Heart left ventricle (tissue), 16 donors: ENCODE data around the gene FABP1. TPM values are rescaled to one million over a fixed set of nuclear protein-coding genes. Genes with fewer than 3 reads are reported as not detected.
A peak's percentile ranks its signal among the peaks of the same experiment; 100 is the strongest.

ENCODE experiments used
- ATAC-seq, 4 donors: fragments of 200-7000 bp; cut with Tn5 transposase; one replicate each; pipeline ENCODE4 v1.9.1; 2020 to 2022; ENCODE audit warnings: moderate library complexity in 4 of 4, mild to moderate bottlenecking in 3 of 4, moderate number of reproducible peaks in 1 of 4
- DNase-seq, 5 donors: peaks; one replicate each; pipeline ENCODE4 v3.0.0-alpha.2; 2020
- H3K27ac ChIP-seq, 12 donors: fragments of 200-600 bp; sonication (generic) in 4 of 12; one replicate each; pipeline versions ENCODE4 v1.5.0 to v1.8.0; 2016 to 2022; ENCODE audit warnings: mild to moderate bottlenecking in 2 of 12
- H3K27me3 ChIP-seq, 9 donors: fragments of 200-600 bp; sonication (generic) in 2 of 9; one replicate each; pipeline versions ENCODE4 v1.5.1 to v1.8.0; 2016 to 2022; ENCODE audit warnings: mild to moderate bottlenecking in 3 of 9
- H3K36me3 ChIP-seq, 9 donors: fragments of 200-600 bp; sonication (generic) in 2 of 9; one replicate each; pipeline versions ENCODE4 v1.5.0 to v1.8.0; 2018 to 2022; ENCODE audit warnings: mild to moderate bottlenecking in 2 of 9
- H3K4me1 ChIP-seq, 12 donors: fragments of 200-600 bp; sonication (generic) in 4 of 12; one replicate each; pipeline versions ENCODE4 v1.5.0 to v1.8.0; 2016 to 2022; ENCODE audit warnings: mild to moderate bottlenecking in 3 of 12
- H3K4me3 ChIP-seq, 12 donors: fragments of 200-600 bp; sonication (generic) in 4 of 12; one replicate each; pipeline versions ENCODE4 v1.5.0 to v1.8.0; 2017 to 2022; ENCODE audit warnings: mild to moderate bottlenecking in 9 of 12, moderate library complexity in 4 of 12
- H3K9me3 ChIP-seq, 12 donors: fragments of 200-600 bp; sonication (generic) in 4 of 12; one replicate each; pipeline versions ENCODE4 v1.5.0 to v1.8.0; 2016 to 2022; ENCODE audit warnings: mild to moderate bottlenecking in 1 of 12
- POLR2A ChIP-seq, 2 donors: fragments of 450-650 bp; IDR thresholded peaks; one replicate each; pipeline ENCODE4 v1.6.1; 2017; ENCODE audit warnings: antibody characterized with exemption in 2 of 2, mild to moderate bottlenecking in 2 of 2, moderate library complexity in 2 of 2
- WGBS, 4 donors: extraction: QIAGEN DNeasy Blood & Tissue Kit in 2 of 4; methylation state at CpG; one replicate each; pipeline versions ENCODE4 v1.1.5 to v1.1.7; 2013 to 2018; 5-methylcytosine and 5-hydroxymethylcytosine counted together
- intact Hi-C, 10 donors: fragments of 100-400 bp; cut with DNase I; formaldehyde crosslinking; loops; one replicate each; pipeline versions ENCODE4 v1.11.1 to v1.14.2; 2022
- polyA plus RNA-seq, 2 donors: library from polyadenylated mRNA; stranded (reverse); fragments of 200-250 nt; gene quantifications; one replicate each; pipeline ENCODE4 v1.2.3, GENCODE V29; 2013
- total RNA-seq, 9 donors: library from RNA; depleted of rRNA in 2 of 9; stranded (reverse); fragments of >200 nt in 2 of 9; fragmentation: NEBNext Ultra II Directional in 3 of 9; extraction: Animal tissue kit (Norgen Biotek cat#: 25700) in 3 of 9; gene quantifications; one replicate each; pipeline versions ENCODE4 v1.1.0 to v1.2.4, GENCODE V29; 2016 to 2023
- TF ChIP-seq, protein P1 (sequence below), 12 donors: fragments of 200-600 bp; sonication (generic) in 4 of 12; IDR thresholded peaks; one replicate each; pipeline versions ENCODE4 v1.5.0 to v1.8.0; 2018 to 2022; ENCODE audit warnings: antibody characterized with exemption in 12 of 12, mild to moderate bottlenecking in 5 of 12
- donor health status: ischemic (EF 13 %, LVEDD 7.1; RV severe dilation, severe dysfunction).
- donor health status: healthy with polysubstance abuse.
- donor health status: DM: no; HTN: yes; CAD: no.
- donor health status: DM: no; HTN: no; CAD: no.
- donor health status: ischemic (EF 25% LVEDD 6.9; RV normal size, moderate dysfunction).
- donor health status: ischemic (EF 25% LVEDD 5.7; RV mildly dilated, moderate dysfunction).
- donor health status: healthy.
- donor health status: DM: yes; HTN: yes; CAD: no.
- donor health status: ischemic (EF 35%, LVEDD 5.7; RV mildly dilated, moderate dysfunction).
- donor health status: nonischemic (EF 11% LVEDD 7.7; RV severe dilation, severe dysfunction).
- donor health status: DM: yes; HTN: yes; CAD: no.
- donor health status: PGD.
- donor health status: ischemic (EF 29% LVEDD 5.4; RV normal size, mild dysfunction).
- donor health status: nonischemic (EF 23%, LVEDD 6.1; RV moderate dilation, normal function).

The FABP1 gene
- total and polyA plus RNA-seq, 11 donors = 0.99 to 1.2 TPM; not detected in 9

DNA sequence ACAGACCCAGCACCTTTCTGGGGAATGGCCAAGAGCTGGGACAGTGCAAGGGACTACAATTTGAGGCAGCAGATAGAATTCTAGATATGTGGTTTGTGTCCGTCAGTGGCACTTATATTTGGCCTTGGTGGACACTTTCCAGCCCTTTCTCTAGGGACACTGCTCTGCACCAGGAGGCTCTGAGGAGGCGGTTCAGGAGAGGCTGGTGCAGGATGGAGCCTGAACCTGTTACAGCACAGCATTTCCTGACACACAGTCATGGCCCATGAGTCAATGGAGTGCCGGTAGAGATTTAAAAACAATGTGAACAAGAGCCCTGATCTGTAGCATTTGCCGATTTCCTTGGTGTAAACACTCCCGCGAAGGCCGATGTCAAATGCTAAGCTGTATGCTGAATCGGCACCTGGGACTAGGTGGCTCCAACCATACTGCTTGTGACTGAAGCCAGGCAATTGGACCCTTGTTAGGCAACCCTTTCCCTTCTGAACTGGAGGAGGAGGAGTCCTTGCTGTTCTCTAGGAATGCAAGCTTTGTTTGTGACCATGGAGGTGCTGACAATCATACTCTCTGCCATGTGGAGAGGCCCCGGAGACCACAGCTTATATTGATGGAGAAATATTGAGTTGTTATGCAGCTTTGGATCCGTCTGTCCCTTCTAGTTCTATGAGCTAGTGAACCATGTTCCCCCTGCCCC, 11.9 kb downstream of the FABP1 start:
- DNase-seq (no peak), ATAC-seq (peak in 2 of 4 donors; percentile 4 to 40)
- intact Hi-C loops = no loop called here
- Histone ChIP-seq H3K27me3 (no peaks in the 10 kb centered on the region), H3K9me3 (no peaks in the 10 kb centered on the region), H3K27ac (peak overlapping the region in 1 of 12 donors; percentile 42), H3K4me3 (no peak overlapping the region), H3K36me3 (peaks cover 0 to 26% (median 0%) of the 10 kb centered on the region in 9 donors), H3K4me1 (peaks cover 0 to 10% (median 0%) of the 10 kb centered on the region in 12 donors)
- 80 to 88% (median 84%) methylated on average over 9 to 10 of the region's 10 CpGs for WGBS, 4 donors
- TF ChIP-seq, protein P1, sequence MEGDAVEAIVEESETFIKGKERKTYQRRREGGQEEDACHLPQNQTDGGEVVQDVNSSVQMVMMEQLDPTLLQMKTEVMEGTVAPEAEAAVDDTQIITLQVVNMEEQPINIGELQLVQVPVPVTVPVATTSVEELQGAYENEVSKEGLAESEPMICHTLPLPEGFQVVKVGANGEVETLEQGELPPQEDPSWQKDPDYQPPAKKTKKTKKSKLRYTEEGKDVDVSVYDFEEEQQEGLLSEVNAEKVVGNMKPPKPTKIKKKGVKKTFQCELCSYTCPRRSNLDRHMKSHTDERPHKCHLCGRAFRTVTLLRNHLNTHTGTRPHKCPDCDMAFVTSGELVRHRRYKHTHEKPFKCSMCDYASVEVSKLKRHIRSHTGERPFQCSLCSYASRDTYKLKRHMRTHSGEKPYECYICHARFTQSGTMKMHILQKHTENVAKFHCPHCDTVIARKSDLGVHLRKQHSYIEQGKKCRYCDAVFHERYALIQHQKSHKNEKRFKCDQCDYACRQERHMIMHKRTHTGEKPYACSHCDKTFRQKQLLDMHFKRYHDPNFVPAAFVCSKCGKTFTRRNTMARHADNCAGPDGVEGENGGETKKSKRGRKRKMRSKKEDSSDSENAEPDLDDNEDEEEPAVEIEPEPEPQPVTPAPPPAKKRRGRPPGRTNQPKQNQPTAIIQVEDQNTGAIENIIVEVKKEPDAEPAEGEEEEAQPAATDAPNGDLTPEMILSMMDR (IDR thresholded peaks at IDR 0.05) = no peak
- TF ChIP-seq POLR2A (IDR thresholded peaks at IDR 0.05) = no peak

DNA sequence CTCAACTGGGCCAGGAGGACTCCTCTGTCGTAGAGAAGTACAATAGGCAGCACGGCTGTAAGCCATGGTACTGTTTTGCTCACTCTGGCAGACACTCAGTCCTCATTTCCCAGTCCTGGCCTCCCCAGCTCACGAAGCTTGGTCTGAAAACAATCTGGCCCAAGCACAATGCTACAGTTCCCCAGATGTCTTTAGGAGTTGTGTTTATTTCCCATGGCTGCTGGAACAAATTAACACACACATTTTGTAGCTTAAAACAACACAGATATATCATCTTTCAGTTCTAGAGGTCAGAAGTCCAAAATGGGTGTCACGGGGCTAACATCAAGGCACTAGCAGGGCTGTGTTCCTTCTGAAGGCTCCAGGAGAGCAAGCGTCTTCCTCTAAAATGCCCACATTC, 13.0 kb downstream of the FABP1 start:
- Histone ChIP-seq H3K27ac (peak overlapping the region in 2 of 12 donors; percentile 24 to 42), H3K4me1 (peaks cover 0 to 10% (median 0%) of the 10 kb centered on the region in 12 donors), H3K9me3 (no peaks in the 10 kb centered on the region), H3K36me3 (peaks cover 0 to 34% (median 3%) of the 10 kb centered on the region in 9 donors), H3K27me3 (no peaks in the 10 kb centered on the region), H3K4me3 (no peak overlapping the region)
- peak in 3 of 4 donors; percentile 25 to 38 (median 34) for ATAC-seq
- no peak for DNase-seq
- TF ChIP-seq POLR2A (IDR thresholded peaks at IDR 0.05) = no peak
- TF ChIP-seq, protein P1 (IDR thresholded peaks at IDR 0.05) = no peak
- 26 to 37% (median 27%) methylated on average over 5 of the region's 5 CpGs for WGBS, 4 donors
- intact Hi-C loops = no loop called here

DNA sequence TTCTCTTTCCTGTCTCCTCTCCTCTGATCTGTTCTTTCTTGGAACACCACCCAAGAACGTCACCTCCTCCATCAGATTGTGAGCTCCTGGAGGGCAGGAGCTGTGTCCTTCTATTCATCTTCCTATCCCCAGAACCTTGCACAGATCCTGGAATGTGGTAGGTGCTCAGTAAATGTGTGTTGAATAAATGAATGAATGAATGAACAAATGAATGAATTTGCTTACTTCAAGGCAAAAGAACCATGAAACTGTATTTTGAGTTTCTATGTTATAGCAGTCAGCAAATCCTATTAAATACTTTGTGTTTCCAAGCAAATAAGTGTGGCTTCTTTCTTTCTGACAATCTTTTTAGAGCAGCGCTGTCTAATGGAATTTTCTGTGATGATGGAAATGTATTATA, 14.8 kb downstream of the FABP1 start:
- H3K27me3 ChIP-seq = no peaks in the 10 kb centered on the region
- ATAC-seq (no peak), DNase-seq (no peak)
- peaks cover 0 to 10% (median 0%) of the 10 kb centered on the region in 12 donors for H3K4me1 ChIP-seq
- TF ChIP-seq POLR2A (IDR thresholded peaks at IDR 0.05) = no peak
- TF ChIP-seq, protein P1 (IDR thresholded peaks at IDR 0.05) = no peak
- H3K27ac ChIP-seq = no peak overlapping the region
- WGBS, 4 donors = 80 to 83% (median 81%) methylated on average over 2 of the region's 2 CpGs
- H3K9me3 ChIP-seq = no peaks in the 10 kb centered on the region
- no peak overlapping the region for H3K4me3 ChIP-seq
- intact Hi-C loops = no loop called here
- H3K36me3 ChIP-seq = peaks cover 0 to 51% (median 9%) of the 10 kb centered on the region in 9 donors

DNA sequence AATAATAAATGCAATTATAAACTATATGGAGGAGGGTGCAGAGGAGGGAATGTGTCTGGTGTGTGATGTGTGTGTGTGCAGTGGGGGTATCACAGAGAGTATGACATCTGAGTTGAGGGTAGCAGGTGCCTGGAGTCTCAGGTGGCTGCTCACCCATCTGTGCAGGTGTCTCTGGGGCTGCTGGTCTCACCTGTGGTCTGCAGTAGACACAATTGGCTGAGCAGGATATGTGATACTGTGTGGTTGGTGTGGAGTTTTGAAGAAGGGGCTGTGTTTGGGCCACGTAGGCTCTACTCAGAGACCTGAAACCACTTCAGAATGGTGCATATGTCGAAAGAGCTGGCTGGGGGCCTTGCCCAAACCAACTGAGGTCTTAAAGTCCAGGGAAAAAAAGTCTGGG, 17.0 kb downstream of the FABP1 start:
- Histone ChIP-seq H3K4me1 (peaks cover 0 to 10% (median 0%) of the 10 kb centered on the region in 12 donors), H3K36me3 (peaks cover 0 to 70% (median 9%) of the 10 kb centered on the region in 9 donors), H3K27ac (no peak overlapping the region), H3K9me3 (no peaks in the 10 kb centered on the region), H3K4me3 (no peak overlapping the region), H3K27me3 (no peaks in the 10 kb centered on the region)
- intact Hi-C loops = no loop called here
- no peak for DNase-seq
- 75 to 85% (median 81%) methylated on average over 2 of the region's 2 CpGs for WGBS, 4 donors
- TF ChIP-seq, protein P1 (IDR thresholded peaks at IDR 0.05) = no peak
- no peak for TF ChIP-seq POLR2A (IDR thresholded peaks at IDR 0.05)
- no peak for ATAC-seq
